DOHH2 (cell line): ENCODE data around the gene ATG9B.

Source experiments
- H3F3A ChIP-seq: fragments of 200-600 bp; sonication (generic), shearing (Covaris generic); 2 replicates; pipeline ENCODE4 v1.6.0; 2016; ENCODE audit warnings: antibody characterized with exemption, mild to moderate bottlenecking; ENCODE audit not compliant: control insufficient read depth, insufficient read depth
- H3K27ac ChIP-seq: fragments of 200-600 bp; sonication (generic); 2 replicates; pipeline ENCODE4 v1.5.1; 2014; ENCODE audit warnings: low read depth, mild to moderate bottlenecking, low read length, moderate library complexity
- H3K27me3 ChIP-seq: fragments of 200-600 bp; sonication (generic); 2 replicates; pipeline ENCODE4 v1.6.1; 2014; ENCODE audit warnings: mild to moderate bottlenecking, low read length, mixed read lengths; ENCODE audit not compliant: control insufficient read depth
- H3K36me3 ChIP-seq: fragments of 200-600 bp; sonication (generic); 2 replicates; pipeline ENCODE4 v1.6.1; 2014; ENCODE audit warnings: mild to moderate bottlenecking, low read length, moderate library complexity, mixed read lengths; ENCODE audit not compliant: control insufficient read depth
- H3K4me1 ChIP-seq: fragments of 200-600 bp; sonication (generic); 2 replicates; pipeline ENCODE4 v1.6.1; 2014; ENCODE audit warnings: mild to moderate bottlenecking, low read length, mixed read lengths; ENCODE audit not compliant: control insufficient read depth
- H3K4me2 ChIP-seq: fragments of 200-600 bp; sonication (generic); 2 replicates; pipeline ENCODE4 v1.6.0; 2014; ENCODE audit warnings: mild to moderate bottlenecking, low read length, moderate library complexity
- H3K4me3 ChIP-seq: fragments of 200-600 bp; sonication (generic); 2 replicates; pipeline ENCODE4 v1.5.1; 2014; ENCODE audit warnings: mild to moderate bottlenecking, low read length, mixed read lengths
- H3K79me2 ChIP-seq: fragments of 200-600 bp; sonication (generic); 2 replicates; pipeline ENCODE4 v1.6.1; 2014; ENCODE audit warnings: mild to moderate bottlenecking, low read length, mixed read lengths; ENCODE audit not compliant: control insufficient read depth
- H3K9me2 ChIP-seq: fragments of 200-600 bp; sonication (generic); replicated peaks from 2 replicates; pipeline ENCODE4 v1.6.1; 2014; ENCODE audit warnings: mild to moderate bottlenecking, low read length, mixed read lengths; ENCODE audit not compliant: control insufficient read depth
- H3K9me3 ChIP-seq: fragments of 200-600 bp; sonication (generic); 2 replicates; pipeline ENCODE4 v1.6.1; 2014; ENCODE audit warnings: antibody characterized with exemption, low read length, mixed read lengths; ENCODE audit not compliant: control insufficient read depth, insufficient read depth
- H4K20me1 ChIP-seq: fragments of 200-600 bp; sonication (generic); 2 replicates; pipeline ENCODE4 v1.6.0; 2014; ENCODE audit warnings: low read depth, mild to moderate bottlenecking, antibody characterized with exemption, low read length, moderate library complexity; ENCODE audit not compliant: control insufficient read depth, insufficient read depth
- CTCF ChIP-seq: fragments of 200-600 bp; sonication (generic); IDR thresholded peaks from one replicate; pipeline ENCODE4 v1.5.1; 2014; ENCODE audit warnings: antibody characterized with exemption, mild to moderate bottlenecking, low read depth, low read length; ENCODE audit not compliant: poor library complexity, severe bottlenecking
- EZH2phosphoT487 ChIP-seq: fragments of 200-600 bp; sonication (generic); IDR thresholded peaks from 2 replicates; pipeline ENCODE4 v1.6.1; 2017; ENCODE audit warnings: borderline replicate concordance, mild to moderate bottlenecking, antibody characterized with exemption, low read length, moderate library complexity, mixed read lengths

ATG9B gene

GRCh38 chr7:150971242-150972022 lies 52.9 kb downstream of the ATG9B start:
- H3K9me2 ChIP-seq, result no peaks in the 10 kb centered on the region
- H3K4me2 ChIP-seq, result no peak overlapping the region
- no peaks in the 10 kb centered on the region for H3K79me2 ChIP-seq
- H3K4me3 ChIP-seq, result no peak overlapping the region
- H3F3A ChIP-seq, result no peaks in the 10 kb centered on the region; the same call in 1 of the 2 replicates
- no peak overlapping the region for H3K27ac ChIP-seq
- no peak for TF ChIP-seq CTCF
- TF ChIP-seq EZH2phosphoT487, result no peak
- no peaks in the 10 kb centered on the region for H3K36me3 ChIP-seq
- H3K27me3 ChIP-seq, result peaks cover 6% of the 10 kb centered on the region; the same call in 1 of the 2 replicates
- H4K20me1 ChIP-seq, result no peaks in the 10 kb centered on the region; the same call in 1 of the 2 replicates
- H3K9me3 ChIP-seq, result no peaks in the 10 kb centered on the region
- peaks cover 22% of the 10 kb centered on the region for H3K4me1 ChIP-seq

GRCh38 chr7:150970424-150970823 lies 53.9 kb downstream of the ATG9B start:
- Histone ChIP-seq H3K4me1 (peaks cover 12% of the 10 kb centered on the region), H3K4me3 (no peak overlapping the region), H3K27me3 (0 out of 2 replicates have a peak, but pooled peaks cover 13% of the 10 kb centered on the region), H3K9me3 (no peaks in the 10 kb centered on the region), H3K4me2 (no peak overlapping the region), H3F3A (no peaks in the 10 kb centered on the region; the same call in 1 of the 2 replicates), H3K27ac (no peak overlapping the region), H3K9me2 (no peaks in the 10 kb centered on the region), H3K79me2 (no peaks in the 10 kb centered on the region), H3K36me3 (no peaks in the 10 kb centered on the region), H4K20me1 (no peaks in the 10 kb centered on the region; the same call in 1 of the 2 replicates)
- TF ChIP-seq CTCF (no peak), EZH2phosphoT487 (no peak)

- no peaks in the 10 kb centered on the region for H3K36me3 ChIP-seq
- H3K4me2 ChIP-seq, result no peak overlapping the region
- no peaks in the 10 kb centered on the region; the same call in 1 of the 2 replicates for H4K20me1 ChIP-seq
- no peaks in the 10 kb centered on the region for H3K9me2 ChIP-seq
- 0 out of 2 replicates have a peak, but pooled peaks cover 14% of the 10 kb centered on the region for H3K27me3 ChIP-seq
- no peak overlapping the region for H3K4me3 ChIP-seq
- peaks cover 11% of the 10 kb centered on the region for H3K4me1 ChIP-seq
- no peaks in the 10 kb centered on the region for H3K9me3 ChIP-seq
- TF ChIP-seq EZH2phosphoT487 (no peak), CTCF (no peak)
- H3K27ac ChIP-seq, result no peak overlapping the region
- no peaks in the 10 kb centered on the region; the same call in 1 of the 2 replicates for H3F3A ChIP-seq
- H3K79me2 ChIP-seq, result no peaks in the 10 kb centered on the region
Observed at GRCh38 chr7:150969475-150969874, 54.8 kb downstream of the ATG9B start.
